DOHH2 (cell line): ENCODE measurements around the gene DAPL1.

Source experiments
- CTCF ChIP-seq: fragments of 200-600 bp; sonication (generic); IDR thresholded peaks from one replicate; pipeline ENCODE4 v1.5.1; 2014; ENCODE audit warnings: antibody characterized with exemption, mild to moderate bottlenecking, low read depth, low read length; ENCODE audit not compliant: poor library complexity, severe bottlenecking
- EZH2phosphoT487 ChIP-seq: fragments of 200-600 bp; sonication (generic); IDR thresholded peaks from 2 replicates; pipeline ENCODE4 v1.6.1; 2017; ENCODE audit warnings: borderline replicate concordance, mild to moderate bottlenecking, antibody characterized with exemption, low read length, moderate library complexity, mixed read lengths

- TF ChIP-seq CTCF (no peak), EZH2phosphoT487 (no peak)
Observed at GRCh38 chr2:158783923-158784322, 11.2 kb upstream of the DAPL1 start.
